Measurements from ENCODE around the gene UVRAG.
"Not testable (repeated sequence)": the region's sequence is repeated elsewhere in the genome, so short reads cannot be mapped to it uniquely, and the experiment has no call there.

Gene UVRAG

DNA sequence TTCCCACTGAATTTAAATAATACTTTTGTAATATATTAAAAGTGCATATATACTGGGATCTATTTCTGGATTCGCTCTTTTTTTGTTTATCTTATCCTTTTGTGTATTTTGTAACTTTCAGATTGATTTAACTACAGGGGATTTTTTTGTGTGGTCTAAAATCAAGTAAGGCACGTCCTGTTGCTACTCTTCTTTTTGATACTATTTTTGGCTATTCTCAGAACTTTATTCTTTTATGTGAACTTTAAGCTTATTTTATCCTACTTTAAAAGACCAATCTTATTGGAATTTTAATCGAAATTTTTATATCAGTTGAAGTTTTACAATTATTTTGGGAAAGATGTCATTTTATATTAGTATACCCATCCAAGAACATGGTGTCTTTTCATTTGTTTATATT is 106.8 kb downstream of the UVRAG start:
- no peak for DNase-seq (ENCODE audit: low read depth)

DNA sequence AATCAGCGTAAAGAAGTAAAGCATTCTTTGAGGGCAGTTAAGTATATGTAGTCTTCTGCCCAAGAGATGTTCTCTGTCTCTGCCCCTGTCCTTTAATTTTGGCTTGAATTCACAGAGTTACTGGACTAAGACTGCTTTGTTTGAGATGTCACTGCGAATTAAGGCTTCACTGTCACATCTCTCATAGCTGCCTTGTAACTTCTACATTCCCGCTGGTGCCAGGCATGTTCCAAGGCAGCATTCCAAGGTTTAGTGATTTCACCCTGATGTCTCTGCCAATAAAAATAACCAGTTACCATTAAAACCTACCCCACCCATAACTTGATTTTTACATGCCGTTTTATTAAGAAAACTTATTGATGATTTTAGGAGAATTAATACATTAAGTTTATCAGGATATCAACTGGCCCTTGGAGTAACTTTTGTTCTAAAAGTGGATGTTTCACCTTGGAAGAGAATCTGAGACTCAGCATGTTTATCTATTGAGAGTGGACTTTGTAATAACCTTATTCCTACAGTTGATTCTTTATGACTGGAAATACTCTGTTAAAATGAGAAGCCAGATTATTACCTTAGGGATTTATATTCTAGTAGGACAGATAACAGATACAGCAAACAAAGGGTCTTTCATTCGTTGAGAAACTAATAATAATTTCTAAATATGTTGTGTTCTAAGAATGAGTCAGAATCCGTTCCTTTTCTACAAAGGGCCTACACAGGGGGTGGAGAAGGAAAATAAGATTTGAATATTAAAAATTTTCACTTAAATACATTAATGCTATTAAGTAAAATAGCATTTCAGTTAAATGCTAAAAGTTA is 110.2 kb downstream of the UVRAG start:
- DNase-seq (ENCODE audit: low read depth), result no peak

DNA sequence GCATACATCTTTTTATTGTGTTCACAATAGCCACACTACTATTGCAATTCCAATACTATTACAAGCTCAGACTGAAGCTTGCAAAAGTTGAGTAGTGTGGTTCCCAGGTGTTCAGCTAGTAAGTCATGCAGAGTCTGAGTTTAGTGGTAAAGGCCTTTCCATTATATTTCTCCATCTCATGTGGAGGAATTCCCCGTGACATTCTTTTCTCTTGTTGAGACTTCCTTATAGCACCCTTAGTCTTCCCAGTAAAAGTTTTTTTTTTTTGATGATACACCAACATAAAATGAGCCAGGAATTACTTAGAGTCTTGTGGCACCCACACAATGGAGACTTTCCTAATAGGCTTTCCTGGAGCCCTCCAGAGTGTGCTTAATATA is 110.8 kb downstream of the UVRAG start:
- no peak for DNase-seq (ENCODE audit: low read depth)

DNA sequence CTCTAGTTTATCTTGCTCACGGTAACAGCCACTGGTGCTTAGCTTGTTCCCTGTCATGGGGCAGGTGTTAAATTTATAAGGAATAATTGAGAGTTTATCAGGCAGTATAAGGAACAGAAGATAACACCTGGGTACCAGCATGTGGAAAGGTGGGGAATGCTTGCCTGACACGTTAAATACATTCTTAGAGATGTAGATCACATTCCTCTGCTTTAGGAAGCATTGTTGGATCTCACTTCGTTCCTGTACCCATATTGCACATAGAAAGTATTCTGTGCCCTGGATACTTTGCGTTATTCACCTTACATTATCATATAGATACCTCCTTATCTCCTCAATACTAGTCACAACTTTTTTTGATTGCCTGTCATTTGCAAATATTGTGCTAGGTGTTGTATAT is 114.7 kb downstream of the UVRAG start:
- no peak for DNase-seq (ENCODE audit: low read depth)

DNA sequence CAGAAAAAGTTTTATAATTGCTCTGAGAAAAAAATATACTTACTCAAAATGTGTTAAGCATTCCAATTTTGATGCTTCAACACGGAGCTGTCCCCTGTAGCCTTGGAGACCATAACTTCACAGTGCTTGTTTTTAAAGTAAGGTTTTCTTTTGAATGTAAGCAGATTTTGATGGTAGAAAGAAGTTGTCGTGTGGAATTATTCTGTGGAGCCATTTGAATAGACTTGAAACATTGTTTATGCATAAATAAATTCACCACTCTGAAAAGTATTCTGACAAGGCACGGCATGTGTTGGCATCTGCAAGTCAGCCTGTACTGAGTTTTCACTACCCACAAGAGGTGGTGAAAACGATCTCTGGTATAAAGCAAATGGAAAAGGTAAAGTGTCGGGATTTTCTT is 115.5 kb downstream of the UVRAG start:
- no peak for DNase-seq (ENCODE audit: low read depth)

DNA sequence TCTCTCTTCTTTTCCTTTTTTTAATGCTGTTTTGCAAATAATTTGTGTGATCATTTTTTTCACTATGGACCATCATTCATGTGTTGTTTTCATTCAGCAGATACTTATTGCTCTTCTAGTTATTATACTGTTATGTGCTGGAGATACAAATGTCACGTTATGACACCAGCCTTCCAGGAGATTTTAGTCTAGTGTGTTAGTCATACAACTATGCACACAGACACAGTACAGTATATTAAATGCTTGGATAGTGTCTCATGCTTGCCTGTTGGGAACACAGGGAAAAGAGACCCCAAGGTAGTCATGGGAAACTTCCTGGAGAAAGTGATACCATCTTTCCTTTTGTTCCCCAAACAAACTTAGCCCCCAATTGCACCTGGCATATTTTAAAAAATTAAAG is 116.1 kb downstream of the UVRAG start:
- DNase-seq (ENCODE audit: low read depth), result no peak

DNA sequence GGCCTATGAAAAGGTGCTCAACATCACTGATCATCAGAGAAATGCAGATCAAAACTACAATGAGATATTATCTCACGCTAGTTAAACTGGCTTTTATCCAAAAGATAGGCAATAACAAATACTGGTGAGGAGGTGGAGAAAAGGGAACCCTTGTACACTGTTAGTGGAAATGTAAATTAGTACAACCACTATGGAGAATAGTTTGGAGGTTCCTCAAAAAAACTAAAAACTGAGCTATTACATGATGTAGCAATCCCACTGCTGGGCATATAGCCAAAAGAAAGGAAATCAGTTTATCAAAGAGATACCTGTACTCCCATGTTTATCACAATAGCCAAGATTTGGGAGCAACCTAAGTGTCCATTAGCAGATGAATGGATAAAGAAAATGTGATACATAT is 118.7 kb downstream of the UVRAG start:
- DNase-seq (ENCODE audit: low read depth), result not testable (repeated sequence)

DNA sequence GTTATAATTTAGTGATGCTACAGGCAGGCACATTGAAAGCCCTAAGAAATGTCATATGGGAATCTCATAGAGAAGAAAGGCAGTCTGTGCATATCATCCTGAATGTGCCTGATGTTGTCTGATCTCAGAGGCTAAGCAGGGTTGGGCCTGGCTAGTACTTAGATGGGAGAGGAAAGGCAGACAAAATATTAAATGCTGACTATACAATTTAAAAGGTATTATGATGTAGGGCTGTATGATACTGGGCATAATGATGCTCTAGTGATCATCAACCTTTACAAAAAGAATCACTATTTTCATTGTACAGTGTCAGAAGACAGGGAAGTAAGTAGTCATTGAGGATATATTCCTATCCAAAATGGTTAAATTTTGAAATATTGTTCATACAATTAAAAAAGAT is 119.8 kb downstream of the UVRAG start:
- DNase-seq (ENCODE audit: low read depth), result no peak

DNA sequence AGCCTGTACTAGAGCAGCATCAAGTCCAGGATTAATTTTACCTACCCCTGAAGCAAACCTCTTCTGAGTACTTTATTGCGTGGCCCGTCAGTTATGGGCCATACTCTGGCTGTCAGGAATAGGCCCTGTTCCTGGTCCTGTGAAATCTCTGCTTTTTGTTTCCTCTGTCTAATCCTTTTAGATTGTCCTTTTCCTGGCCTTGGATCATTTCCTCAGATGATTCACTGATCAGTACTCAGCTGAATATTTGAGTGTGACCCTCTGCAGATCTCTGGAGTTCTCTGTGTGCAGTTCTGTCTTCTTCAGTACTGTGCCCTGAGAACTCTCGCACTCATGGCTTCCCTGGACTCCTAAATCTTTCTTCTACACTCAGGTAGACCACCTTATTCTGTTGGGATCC is 123.5 kb downstream of the UVRAG start:
- no peak for DNase-seq (ENCODE audit: low read depth)

DNA sequence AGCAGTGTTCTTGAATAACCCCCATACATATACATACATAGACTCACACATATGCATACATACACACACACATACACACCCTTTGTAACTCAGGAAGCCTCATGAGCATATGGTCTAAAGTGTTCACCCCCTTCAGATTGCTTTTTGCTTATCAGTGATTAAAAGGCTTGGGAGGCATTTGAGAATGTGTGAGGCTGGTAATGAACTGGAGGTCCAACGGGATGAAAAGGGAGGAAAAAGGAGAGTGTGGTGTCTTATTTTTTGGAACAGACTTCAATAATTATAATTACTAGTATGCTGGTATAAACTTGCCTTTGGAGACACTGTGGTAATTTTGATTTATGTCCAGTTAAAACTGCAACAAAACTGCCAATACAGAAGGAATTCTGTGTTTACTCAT is 124.5 kb downstream of the UVRAG start:
- no peak for DNase-seq (ENCODE audit: low read depth)

DNA sequence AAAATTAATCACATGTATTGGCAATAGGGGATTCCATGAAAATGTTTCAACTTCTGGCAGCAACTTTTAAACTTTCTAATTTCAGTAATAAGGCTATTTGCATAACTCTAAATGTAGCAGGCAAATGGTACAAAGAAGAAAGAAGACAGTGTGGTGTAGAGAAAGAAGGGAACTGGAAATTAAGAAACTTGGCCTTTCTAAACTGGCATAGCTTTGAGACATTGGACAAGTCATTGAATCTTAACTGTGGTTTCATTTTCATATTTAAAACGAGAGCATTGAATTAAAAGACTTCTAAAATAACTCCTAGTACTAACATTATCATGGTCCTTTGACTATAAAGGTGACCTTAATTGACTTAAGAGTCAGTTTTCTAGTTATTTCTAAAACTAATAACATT is 125.0 kb downstream of the UVRAG start:
- DNase-seq (ENCODE audit: low read depth), result no peak

DNA sequence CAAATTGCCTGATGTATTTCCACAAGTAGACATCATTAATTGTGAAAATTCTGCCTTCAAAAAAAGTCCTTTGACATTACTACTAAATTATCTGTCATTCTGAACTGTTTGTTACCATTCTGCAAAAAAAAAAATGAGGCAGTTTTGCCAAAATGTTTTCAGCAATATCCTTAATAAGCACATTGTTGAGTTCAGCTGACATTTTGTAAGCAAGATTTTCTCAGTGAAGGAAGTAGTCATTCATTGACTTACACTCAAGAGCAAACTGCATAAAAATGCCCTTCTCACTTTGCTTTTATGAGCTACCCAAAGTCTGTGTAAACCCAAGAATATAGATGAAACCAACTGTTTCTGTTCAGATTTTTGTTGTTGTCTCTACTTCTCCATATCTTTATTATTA is 125.9 kb downstream of the UVRAG start:
- no peak for DNase-seq (ENCODE audit: low read depth)

DNA sequence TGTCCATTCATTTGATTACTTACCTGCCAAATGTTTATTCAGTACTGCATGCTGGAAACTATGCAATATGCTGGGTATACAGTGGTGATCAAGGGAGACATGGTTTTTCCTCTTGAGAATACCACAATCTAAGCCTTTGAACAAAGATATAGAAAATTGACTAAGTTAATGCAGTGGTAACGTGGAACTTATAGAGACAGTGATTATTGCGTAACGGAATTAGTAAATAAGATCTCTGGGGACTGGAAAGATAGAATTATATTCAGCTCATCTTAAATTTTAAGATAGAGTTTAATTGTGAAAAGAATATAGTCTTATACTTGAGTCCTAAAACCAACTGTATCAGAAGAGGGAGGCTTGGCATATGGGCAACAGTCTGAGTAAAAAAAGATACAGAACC is 129.5 kb downstream of the UVRAG start:
- no peak for DNase-seq (ENCODE audit: low read depth)

DNA sequence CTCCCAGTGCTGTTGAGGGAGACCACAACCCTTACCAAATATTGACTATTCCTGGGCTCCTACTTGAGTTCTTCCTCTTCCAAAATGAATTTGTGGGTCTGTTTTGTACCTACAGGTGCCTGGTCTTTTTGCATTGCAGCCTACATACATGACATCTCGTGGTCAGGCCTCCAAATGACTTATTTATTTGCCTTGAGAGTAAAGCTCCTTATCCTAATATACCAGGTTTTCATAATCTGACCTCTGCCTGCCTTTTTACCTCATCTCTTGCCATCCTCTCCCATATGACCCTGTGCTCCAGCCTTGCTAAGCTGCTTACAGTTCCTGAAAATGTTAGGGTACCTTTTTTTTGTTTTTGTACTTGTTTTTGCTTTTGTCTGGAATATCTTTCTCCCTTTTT is 130.4 kb downstream of the UVRAG start:
- no peak for DNase-seq (ENCODE audit: low read depth)

DNA sequence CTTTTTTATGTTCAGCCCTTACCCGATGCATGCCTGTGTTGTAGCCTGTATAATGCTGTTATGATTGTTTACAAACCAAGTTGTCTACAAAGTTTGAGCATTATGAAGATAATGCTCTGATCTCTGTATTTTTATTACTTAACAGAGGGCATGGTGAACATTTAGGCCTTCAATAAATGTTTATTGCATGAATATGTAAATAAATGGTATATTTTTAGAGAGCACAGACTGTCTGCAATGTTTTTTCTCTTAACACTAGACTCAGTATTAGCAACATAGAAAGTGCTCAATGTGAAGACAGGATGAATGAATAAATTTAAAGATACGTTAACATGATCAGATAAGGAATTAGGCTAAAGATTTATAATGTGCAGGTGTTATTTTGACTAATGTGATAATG is 130.9 kb downstream of the UVRAG start:
- no peak for DNase-seq (ENCODE audit: low read depth)

DNA sequence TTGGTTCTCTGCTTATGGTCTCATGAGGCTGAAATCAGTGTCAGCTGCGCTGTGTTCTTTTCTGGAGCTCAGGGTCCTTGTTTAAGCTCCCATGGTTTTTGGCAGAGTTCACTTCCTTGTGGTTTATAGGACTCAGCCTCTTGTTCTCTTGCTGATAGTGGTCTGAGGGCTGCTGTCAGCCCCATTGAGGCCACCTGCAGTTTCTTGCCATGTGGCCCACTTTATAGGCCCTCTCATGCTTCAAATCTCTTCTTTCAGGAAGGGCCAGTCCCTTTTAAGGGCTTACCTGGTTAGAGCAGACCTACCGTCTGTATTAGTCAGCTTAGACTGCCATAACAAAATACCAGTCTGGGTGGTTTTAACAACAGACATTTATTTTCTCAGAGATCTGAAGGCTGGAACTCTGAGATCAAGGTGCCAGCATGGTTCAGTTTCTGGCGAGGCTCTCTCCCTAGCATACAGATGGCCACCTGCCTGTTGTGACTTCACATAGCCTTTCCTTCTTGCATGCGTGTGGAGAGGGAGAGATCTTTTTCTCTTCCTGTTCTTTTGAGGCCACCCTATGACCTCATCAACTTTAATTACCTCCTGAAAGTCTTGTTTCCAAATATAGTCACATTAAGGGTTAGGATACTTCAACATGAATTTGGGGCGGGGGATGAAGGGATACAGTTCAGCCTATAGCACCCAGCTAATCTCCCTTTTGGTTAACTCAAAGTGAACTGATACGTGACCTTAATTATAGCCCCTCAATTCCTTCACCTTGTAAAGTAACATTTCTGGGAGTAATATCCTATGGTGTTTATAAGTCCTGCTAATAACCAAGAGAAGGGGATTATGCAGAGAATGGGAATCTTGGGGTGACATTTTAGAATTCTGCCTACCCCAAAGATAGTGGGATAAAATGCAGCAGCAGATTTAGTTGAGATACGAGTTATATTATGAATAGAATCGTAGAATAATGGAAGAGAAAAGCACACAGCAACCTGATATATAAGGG is 131.8 kb downstream of the UVRAG start:
- DNase-seq (ENCODE audit: low read depth), result no peak

DNA sequence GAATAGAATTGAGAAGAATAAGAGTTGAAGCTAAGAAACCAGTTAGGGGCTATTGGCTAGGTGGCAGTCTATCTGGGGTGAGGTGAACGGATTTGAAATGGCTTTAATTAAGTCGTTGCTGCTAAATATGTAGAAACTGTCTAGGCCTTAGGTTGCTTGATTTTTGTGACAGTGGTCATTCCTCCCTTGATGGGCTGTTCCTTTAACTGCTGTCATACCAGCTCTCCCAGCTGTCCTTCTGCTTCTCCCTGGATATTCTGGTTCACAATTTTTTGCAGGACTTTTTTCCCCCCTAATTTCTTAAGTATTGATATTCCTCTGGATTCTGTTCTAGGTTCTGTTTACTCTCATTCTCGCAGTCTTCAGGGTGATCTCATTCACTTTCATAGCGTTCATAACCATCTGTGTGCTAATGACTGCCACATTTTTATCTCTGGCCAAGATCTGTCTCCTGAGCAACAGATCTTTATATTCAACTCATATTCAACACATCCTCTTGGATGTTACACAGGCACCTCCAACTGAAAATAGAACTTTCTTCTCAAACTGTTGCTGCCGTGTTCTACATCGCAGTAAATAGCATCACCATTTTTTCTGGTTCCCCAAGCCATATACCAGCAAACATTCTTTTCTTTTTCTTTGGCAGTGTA is 134.1 kb downstream of the UVRAG start:
- no peak for DNase-seq (ENCODE audit: low read depth)

DNA sequence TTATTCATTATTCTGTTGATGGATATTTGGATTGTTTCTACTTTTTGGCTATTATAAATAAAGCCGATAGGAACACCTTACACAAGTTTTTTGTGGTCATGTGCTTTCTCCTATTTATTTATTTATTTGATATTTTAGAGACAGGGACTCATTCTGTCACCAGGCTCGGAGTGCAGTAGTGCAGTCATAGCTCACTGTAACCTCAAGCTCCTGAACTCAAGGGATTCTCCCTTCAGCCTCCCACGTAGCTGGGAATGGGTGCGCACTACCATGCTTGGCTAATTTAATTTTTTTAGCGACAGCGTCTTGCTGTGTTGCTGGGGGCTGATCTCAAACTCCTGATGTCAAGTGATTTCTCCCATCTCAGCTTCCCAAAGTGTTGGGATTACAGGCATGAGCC is 135.1 kb downstream of the UVRAG start:
- DNase-seq (ENCODE audit: low read depth), result no peak

DNA sequence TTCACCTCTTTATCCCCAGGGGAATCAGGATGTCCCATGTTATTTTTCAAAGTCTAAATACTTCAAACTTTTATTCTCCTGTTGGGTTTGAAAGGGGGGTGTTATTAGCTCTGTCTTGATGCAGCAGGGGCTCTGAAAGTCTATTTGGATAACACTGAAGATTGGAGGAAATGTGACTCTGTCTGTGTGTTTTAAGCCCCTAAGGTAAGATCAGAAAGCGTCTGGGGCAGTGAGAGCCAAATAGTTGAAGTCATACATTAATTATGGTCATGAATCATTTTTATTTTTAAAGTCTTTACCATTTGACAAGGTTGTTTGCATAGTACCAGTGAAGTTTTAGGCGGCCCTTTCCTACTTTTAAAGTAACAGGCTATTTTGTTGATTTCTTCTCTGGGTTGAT is 139.0 kb downstream of the UVRAG start:
- no peak for DNase-seq (ENCODE audit: low read depth)

DNA sequence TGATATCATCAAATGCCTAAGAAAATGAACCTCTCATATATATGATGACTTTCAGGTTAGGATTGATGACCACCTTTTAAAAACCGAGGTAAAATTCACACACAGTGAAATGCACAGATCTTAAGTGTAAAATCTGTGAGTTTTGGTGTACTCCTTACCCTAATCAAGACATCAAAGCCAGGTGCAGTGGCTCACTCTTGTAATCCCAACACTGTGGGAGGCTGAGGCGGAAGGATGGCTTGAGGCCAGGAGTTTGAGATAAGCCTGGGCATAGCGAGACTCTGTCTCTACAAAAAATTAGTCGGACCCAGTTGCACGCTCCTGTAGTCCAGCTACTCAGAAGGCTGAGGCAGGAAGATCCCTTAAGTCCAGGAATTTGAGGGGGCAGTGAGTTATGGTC is 140.4 kb downstream of the UVRAG start:
- DNase-seq (ENCODE audit: low read depth), result no peak

DNA sequence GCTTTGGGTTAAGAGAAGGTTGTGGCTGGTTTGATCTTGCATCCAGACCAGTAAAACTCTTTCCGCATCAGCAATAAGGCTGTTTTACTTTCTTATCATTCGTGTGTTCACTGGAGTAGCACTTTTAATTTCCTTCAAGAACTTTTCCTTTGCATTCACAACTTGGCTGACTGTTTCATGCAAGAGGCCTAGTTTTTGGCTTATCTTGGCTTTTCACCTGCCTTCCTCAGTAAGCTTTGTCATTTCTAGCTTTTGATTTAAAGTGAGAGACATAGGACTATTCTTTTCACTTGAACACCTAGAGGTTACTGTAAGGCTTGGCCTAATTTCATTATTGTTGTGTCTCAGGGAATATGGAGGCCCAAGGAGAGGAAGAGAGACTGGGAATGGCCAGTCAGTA is 144.5 kb downstream of the UVRAG start:
- DNase-seq (ENCODE audit: low read depth), result no peak

DNA sequence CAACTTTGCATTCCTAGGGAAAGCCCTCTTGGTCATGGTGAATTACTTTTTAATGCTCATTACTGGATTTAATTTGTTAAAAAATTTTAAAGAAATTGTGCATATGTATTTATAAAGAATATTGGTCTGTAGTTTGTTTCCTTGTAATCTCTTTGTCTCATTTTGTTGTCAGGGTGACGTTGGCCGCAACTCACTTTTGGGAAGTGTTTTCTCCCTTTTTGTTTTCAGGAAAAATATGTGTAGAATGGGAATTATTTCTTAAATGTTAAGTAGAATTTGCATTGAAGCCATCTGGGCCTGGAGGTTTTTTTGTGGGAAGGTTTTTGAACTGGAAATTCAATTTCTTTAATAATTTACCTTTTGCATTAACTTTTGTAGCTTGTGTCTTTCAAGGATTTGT is 149.1 kb downstream of the UVRAG start:
- DNase-seq (ENCODE audit: low read depth), result no peak

All from activated T-helper 1 cell treated with Interleukin-2 at 50 U/mL for 16 hours (primary cell).